Nephron progenitor cell (in vitro differentiated cells): ENCODE results near the gene APLP2.

ENCODE experiments used
- DNase-seq: peaks from one replicate; pipeline ENCODE4 v3.0.0; 2021
- H3K27ac Mint-ChIP-seq: 2 replicates; pipeline ENCODE4 v1.8.0; 2021; ENCODE audit warnings: mild to moderate bottlenecking, moderate library complexity, mixed read lengths
- H3K27me3 Mint-ChIP-seq: 2 replicates; pipeline ENCODE4 v1.8.0; 2021; ENCODE audit warnings: mild to moderate bottlenecking, low read depth, mixed read lengths; ENCODE audit not compliant: poor library complexity
- H3K36me3 Mint-ChIP-seq: 2 replicates; pipeline ENCODE4 v1.8.0; 2021; ENCODE audit warnings: low read depth, mixed read lengths
- H3K4me1 Mint-ChIP-seq: 2 replicates; pipeline ENCODE4 v1.8.0; 2021; ENCODE audit warnings: mixed read lengths
- H3K4me3 Mint-ChIP-seq: 2 replicates; pipeline ENCODE4 v1.8.0; 2021; ENCODE audit warnings: mild to moderate bottlenecking, moderate library complexity, mixed read lengths
- H3K9me3 Mint-ChIP-seq: 2 replicates; pipeline ENCODE4 v1.8.0; 2021; ENCODE audit warnings: mild to moderate bottlenecking, moderate library complexity, mixed read lengths
- CTCF ChIP-seq: fragments of 200-600 bp; sonication (generic); IDR thresholded peaks from 2 replicates; pipeline ENCODE4 v1.5.0; 2021; ENCODE audit warnings: antibody characterized with exemption

APLP2 gene

GRCh38 chr11:130074736-130075135 lies 5.0 kb downstream of the APLP2 start:
- no peak overlapping the region for H3K4me3 Mint-ChIP-seq
- H3K36me3 Mint-ChIP-seq, result peaks cover 49% of the 10 kb centered on the region
- DNase-seq, result no peak
- H3K9me3 Mint-ChIP-seq, result peaks cover 6% of the 10 kb centered on the region
- no peak overlapping the region for H3K27ac Mint-ChIP-seq
- no peaks in the 10 kb centered on the region for H3K27me3 Mint-ChIP-seq
- H3K4me1 Mint-ChIP-seq, result peaks cover 29% of the 10 kb centered on the region
- no peak for TF ChIP-seq CTCF

- no peaks in the 10 kb centered on the region for H3K27me3 Mint-ChIP-seq
- H3K9me3 Mint-ChIP-seq, result peaks cover 6% of the 10 kb centered on the region
- H3K4me1 Mint-ChIP-seq, result peaks cover 20% of the 10 kb centered on the region
- no peak overlapping the region for H3K4me3 Mint-ChIP-seq
- no peak for DNase-seq
- peaks cover 66% of the 10 kb centered on the region for H3K36me3 Mint-ChIP-seq
- H3K27ac Mint-ChIP-seq, result peak overlapping the region; percentile 1
- TF ChIP-seq CTCF, result no peak
Observed at GRCh38 chr11:130076778-130077481, 7.2 kb downstream of the APLP2 start.

- TF ChIP-seq CTCF, result no peak
- Mint-ChIP-seq H3K9me3 (peaks cover 10% of the 10 kb centered on the region), H3K27me3 (no peaks in the 10 kb centered on the region), H3K36me3 (peaks cover 72% of the 10 kb centered on the region), H3K4me3 (no peak overlapping the region), H3K4me1 (peaks cover 13% of the 10 kb centered on the region), H3K27ac (no peak overlapping the region)
- DNase-seq, result no peak
Observed at GRCh38 chr11:130077671-130078070, 8.0 kb downstream of the APLP2 start.

- H3K27ac Mint-ChIP-seq, result no peak overlapping the region
- H3K27me3 Mint-ChIP-seq, result no peaks in the 10 kb centered on the region
- peaks cover 11% of the 10 kb centered on the region for H3K9me3 Mint-ChIP-seq
- H3K4me1 Mint-ChIP-seq, result peaks cover 13% of the 10 kb centered on the region
- H3K36me3 Mint-ChIP-seq, result peaks cover 76% of the 10 kb centered on the region
- TF ChIP-seq CTCF, result no peak
- no peak overlapping the region for H3K4me3 Mint-ChIP-seq
- no peak for DNase-seq
Observed at GRCh38 chr11:130078080-130078479, 8.4 kb downstream of the APLP2 start.

- peaks cover 71% of the 10 kb centered on the region for H3K9me3 Mint-ChIP-seq
- no peak overlapping the region for H3K27ac Mint-ChIP-seq
- no peak for TF ChIP-seq CTCF
- DNase-seq, result no peak
- no peak overlapping the region for H3K4me3 Mint-ChIP-seq
- peaks cover 89% of the 10 kb centered on the region for H3K36me3 Mint-ChIP-seq
- H3K27me3 Mint-ChIP-seq, result no peaks in the 10 kb centered on the region
- peaks cover 5% of the 10 kb centered on the region for H3K4me1 Mint-ChIP-seq
Observed at GRCh38 chr11:130085671-130086290, 16.1 kb downstream of the APLP2 start.

GRCh38 chr11:130086669-130087068 lies 17.0 kb downstream of the APLP2 start:
- Mint-ChIP-seq H3K4me3 (no peak overlapping the region), H3K9me3 (peaks cover 71% of the 10 kb centered on the region), H3K36me3 (peaks cover 80% of the 10 kb centered on the region), H3K27ac (no peak overlapping the region), H3K4me1 (peaks cover 5% of the 10 kb centered on the region), H3K27me3 (no peaks in the 10 kb centered on the region)
- no peak for TF ChIP-seq CTCF
- no peak for DNase-seq
